GM23338 (cell line): Measurements from ENCODE around the gene MET. TPM values are rescaled to one million over a fixed set of nuclear protein-coding genes. Genes with fewer than 3 reads are reported as not detected.

Experiments
- ATAC-seq: fragments of 200-7000 bp; cut with Tn5 transposase; 3 replicates; pipeline ENCODE4 v1.9.1; 2020
- DNase-seq: peaks from one replicate; pipeline ENCODE4 v3.0.0-alpha.2; 2015; ENCODE audit warnings: low spot score
- H2AFZ ChIP-seq: fragments of 200-600 bp; sonication (generic); 2 replicates; pipeline ENCODE4 v1.8.0; 2016; ENCODE audit warnings: antibody characterized with exemption, mild to moderate bottlenecking, moderate library complexity
- H3F3A ChIP-seq: fragments of 200-600 bp; sonication (generic); replicated peaks from 2 replicates; pipeline ENCODE4 v1.8.0; 2017; ENCODE audit warnings: antibody characterized with exemption, mixed run types, low read depth
- H3K27ac ChIP-seq: fragments of 200-600 bp; sonication (generic); 2 replicates; pipeline ENCODE4 v1.6.1; 2016; ENCODE audit warnings: low read depth
- H3K27me3 ChIP-seq: fragments of 200-600 bp; sonication (generic); 2 replicates; pipeline ENCODE4 v1.8.0; 2016; ENCODE audit warnings: mild to moderate bottlenecking, mixed run types, moderate library complexity; ENCODE audit not compliant: insufficient read depth
- H3K36me3 ChIP-seq: fragments of 200-600 bp; sonication (generic); 2 replicates; pipeline ENCODE4 v1.8.0; 2016; ENCODE audit warnings: mild to moderate bottlenecking; ENCODE audit not compliant: insufficient read depth
- H3K4me1 ChIP-seq: fragments of 200-600 bp; sonication (generic); 2 replicates; pipeline ENCODE4 v1.8.0; 2016; ENCODE audit warnings: mild to moderate bottlenecking, moderate library complexity; ENCODE audit not compliant: insufficient read depth
- H3K4me2 ChIP-seq: fragments of 200-600 bp; sonication (generic); 2 replicates; pipeline ENCODE4 v1.7.1; 2017; ENCODE audit warnings: mixed run types
- H3K4me3 ChIP-seq: fragments of 200-600 bp; sonication (generic); 2 replicates; pipeline ENCODE4 v1.6.1; 2016; ENCODE audit warnings: mixed run types
- H3K79me2 ChIP-seq: fragments of 200-600 bp; sonication (generic); replicated peaks from 2 replicates; pipeline ENCODE4 v1.8.0; 2017; ENCODE audit warnings: mild to moderate bottlenecking; ENCODE audit not compliant: insufficient read depth
- H3K9me2 ChIP-seq: fragments of 200-600 bp; sonication (generic); 2 replicates; pipeline ENCODE4 v1.8.0; 2017; ENCODE audit not compliant: insufficient read depth
- H4K20me1 ChIP-seq: fragments of 200-600 bp; sonication (generic); replicated peaks from 2 replicates; pipeline ENCODE4 v1.8.0; 2017; ENCODE audit warnings: mild to moderate bottlenecking; ENCODE audit not compliant: insufficient read depth
- H3K27ac Mint-ChIP-seq: 2 replicates; pipeline ENCODE4 v1.8.0; 2020; ENCODE audit warnings: inconsistent platforms, mild to moderate bottlenecking, moderate library complexity, mixed read lengths
- H3K27me3 Mint-ChIP-seq: 3 replicates; pipeline ENCODE4 v1.8.0; 2022; ENCODE audit warnings: low read depth, mild to moderate bottlenecking, moderate library complexity, mixed read lengths, inconsistent platforms; ENCODE audit not compliant: insufficient read depth, poor library complexity
- H3K36me3 Mint-ChIP-seq: 3 replicates; pipeline ENCODE4 v1.8.0; 2021; ENCODE audit warnings: low read depth, mild to moderate bottlenecking, inconsistent platforms, moderate library complexity, mixed read lengths
- H3K4me1 Mint-ChIP-seq: 3 replicates; pipeline ENCODE4 v1.8.0; 2020; ENCODE audit warnings: mild to moderate bottlenecking, inconsistent platforms, mixed read lengths
- H3K4me3 Mint-ChIP-seq: 3 replicates; pipeline ENCODE4 v1.8.0; 2021; ENCODE audit warnings: moderate library complexity, mild to moderate bottlenecking, inconsistent platforms, mixed read lengths
- H3K9me3 Mint-ChIP-seq: 3 replicates; pipeline ENCODE4 v1.8.0; 2020; ENCODE audit warnings: moderate library complexity, mild to moderate bottlenecking, inconsistent platforms, mixed read lengths
- CREB1 ChIP-seq: fragments of 250-450 bp; sonication (Bioruptor Pico); IDR thresholded peaks from 2 replicates; pipeline ENCODE4 v1.5.0; 2020; ENCODE audit warnings: low read depth, mild to moderate bottlenecking, moderate library complexity
- CTCF ChIP-seq, 2 experiments: fragments of 200-600 bp in 1 of 2; sonication (generic) in 1 of 2; conservative IDR thresholded peaks; 2 replicates each; pipeline versions ENCODE4 v1.5.1 to v1.6.1; 2016 to 2017; ENCODE audit warnings: antibody characterized with exemption in 2 of 2, low read depth in 2 of 2, mild to moderate bottlenecking in 2 of 2, moderate library complexity in 1 of 2
- JUNB ChIP-seq: IDR thresholded peaks from one replicate; pipeline ENCODE4 v1.6.1; 2016; ENCODE audit warnings: antibody characterized with exemption; ENCODE audit not compliant: unreplicated experiment
- NANOG ChIP-seq: IDR thresholded peaks from 2 replicates; pipeline ENCODE4 v1.6.1; 2016; ENCODE audit warnings: antibody characterized with exemption, borderline replicate concordance
- ZNF331 ChIP-seq: fragments of 250-450 bp; sonication (Bioruptor Pico); IDR thresholded peaks from 2 replicates; pipeline ENCODE4 v1.5.0; 2020; ENCODE audit warnings: low read depth, mild to moderate bottlenecking, moderate library complexity
- ZNF462 ChIP-seq: fragments of 250-450 bp; sonication (Bioruptor Pico); IDR thresholded peaks from 2 replicates; pipeline ENCODE4 v1.5.0; 2020; ENCODE audit warnings: mild to moderate bottlenecking, moderate library complexity
- polyA plus RNA-seq: library from polyadenylated mRNA; unstranded; fragments of >200 nt; fragmentation: Nextera tagmentation; extraction: Ambion mirVana; gene quantifications from 2 replicates; pipeline ENCODE4 v1.2.1, GENCODE V29; 2016
- total RNA-seq: library from RNA; depleted of rRNA; stranded (reverse); fragments of >200 nt; shearing (Covaris generic); gene quantifications from 2 replicates; pipeline ENCODE4 v1.2.3, GENCODE V29; 2014
- TF ChIP-seq, protein P1 (sequence below): IDR thresholded peaks from one replicate; pipeline ENCODE4 v1.6.1; 2018; ENCODE audit warnings: antibody characterized with exemption; ENCODE audit not compliant: unreplicated experiment

The MET gene
- total and polyA plus RNA-seq, 2 experiments from 2014 or later = 4.8 to 23.1 TPM

- Histone ChIP-seq H4K20me1 (no peaks in the 10 kb centered on the region), H3K79me2 (no peaks in the 10 kb centered on the region), H2AFZ (no peak overlapping the region), H3K9me2 (no peaks in the 10 kb centered on the region), H3K4me1 (no peaks in the 10 kb centered on the region), H3K4me2 (no peak overlapping the region), H3F3A (no peaks in the 10 kb centered on the region), H3K27ac (no peak overlapping the region), H3K36me3 (no peaks in the 10 kb centered on the region), H3K4me3 (no peak overlapping the region), H3K27me3 (no peaks in the 10 kb centered on the region)
- Mint-ChIP-seq H3K4me1 (no peaks in the 10 kb centered on the region), H3K4me3 (no peak overlapping the region), H3K27me3 (no peaks in the 10 kb centered on the region), H3K9me3 (no peaks in the 10 kb centered on the region; the same call in 2 of the 3 replicates), H3K27ac (no peak overlapping the region), H3K36me3 (no peaks in the 10 kb centered on the region)
- TF ChIP-seq CREB1 (CRISPR knock-in tag) (no peak), ZNF331 (CRISPR knock-in tag) (no peak), CTCF (conservative IDR thresholded peaks at IDR 0.05; ENCODE audit: low read depth in 2 of 2) (no peak), ZNF462 (CRISPR knock-in tag) (no peak), NANOG (no peak), JUNB (no peak)
- TF ChIP-seq, protein P1, sequence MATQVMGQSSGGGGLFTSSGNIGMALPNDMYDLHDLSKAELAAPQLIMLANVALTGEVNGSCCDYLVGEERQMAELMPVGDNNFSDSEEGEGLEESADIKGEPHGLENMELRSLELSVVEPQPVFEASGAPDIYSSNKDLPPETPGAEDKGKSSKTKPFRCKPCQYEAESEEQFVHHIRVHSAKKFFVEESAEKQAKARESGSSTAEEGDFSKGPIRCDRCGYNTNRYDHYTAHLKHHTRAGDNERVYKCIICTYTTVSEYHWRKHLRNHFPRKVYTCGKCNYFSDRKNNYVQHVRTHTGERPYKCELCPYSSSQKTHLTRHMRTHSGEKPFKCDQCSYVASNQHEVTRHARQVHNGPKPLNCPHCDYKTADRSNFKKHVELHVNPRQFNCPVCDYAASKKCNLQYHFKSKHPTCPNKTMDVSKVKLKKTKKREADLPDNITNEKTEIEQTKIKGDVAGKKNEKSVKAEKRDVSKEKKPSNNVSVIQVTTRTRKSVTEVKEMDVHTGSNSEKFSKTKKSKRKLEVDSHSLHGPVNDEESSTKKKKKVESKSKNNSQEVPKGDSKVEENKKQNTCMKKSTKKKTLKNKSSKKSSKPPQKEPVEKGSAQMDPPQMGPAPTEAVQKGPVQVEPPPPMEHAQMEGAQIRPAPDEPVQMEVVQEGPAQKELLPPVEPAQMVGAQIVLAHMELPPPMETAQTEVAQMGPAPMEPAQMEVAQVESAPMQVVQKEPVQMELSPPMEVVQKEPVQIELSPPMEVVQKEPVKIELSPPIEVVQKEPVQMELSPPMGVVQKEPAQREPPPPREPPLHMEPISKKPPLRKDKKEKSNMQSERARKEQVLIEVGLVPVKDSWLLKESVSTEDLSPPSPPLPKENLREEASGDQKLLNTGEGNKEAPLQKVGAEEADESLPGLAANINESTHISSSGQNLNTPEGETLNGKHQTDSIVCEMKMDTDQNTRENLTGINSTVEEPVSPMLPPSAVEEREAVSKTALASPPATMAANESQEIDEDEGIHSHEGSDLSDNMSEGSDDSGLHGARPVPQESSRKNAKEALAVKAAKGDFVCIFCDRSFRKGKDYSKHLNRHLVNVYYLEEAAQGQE = no peak
- ATAC-seq (no peak), DNase-seq (no peak)
Measured at GRCh38 chr7:116653204-116653603, 18.8 kb upstream of the MET start.
